Astrocyte of the spinal cord (primary cell): ENCODE measurements around the gene STAG3.
A peak's percentile ranks its signal among the peaks of the same experiment; 100 is the strongest.

Experiments
- DNase-seq: peaks from one replicate; pipeline ENCODE4 v3.0.0; 2011; ENCODE audit warnings: low read depth, low spot score
- H3K4me3 ChIP-seq: 2 replicates; pipeline ENCODE4 v1.5.1; 2011; ENCODE audit warnings: low read depth, mild to moderate bottlenecking, low read length, moderate library complexity
- CTCF ChIP-seq: IDR thresholded peaks from 2 replicates; pipeline ENCODE4 v1.5.1; 2012; ENCODE audit warnings: low read depth, mild to moderate bottlenecking, low read length, inconsistent platforms
- in situ Hi-C: cut with HindIII; loops from 2 replicates; pipeline ENCODE4 v1.10.0; 2017; ENCODE audit warnings: low sequenced_read_pairs

STAG3 gene

DNA sequence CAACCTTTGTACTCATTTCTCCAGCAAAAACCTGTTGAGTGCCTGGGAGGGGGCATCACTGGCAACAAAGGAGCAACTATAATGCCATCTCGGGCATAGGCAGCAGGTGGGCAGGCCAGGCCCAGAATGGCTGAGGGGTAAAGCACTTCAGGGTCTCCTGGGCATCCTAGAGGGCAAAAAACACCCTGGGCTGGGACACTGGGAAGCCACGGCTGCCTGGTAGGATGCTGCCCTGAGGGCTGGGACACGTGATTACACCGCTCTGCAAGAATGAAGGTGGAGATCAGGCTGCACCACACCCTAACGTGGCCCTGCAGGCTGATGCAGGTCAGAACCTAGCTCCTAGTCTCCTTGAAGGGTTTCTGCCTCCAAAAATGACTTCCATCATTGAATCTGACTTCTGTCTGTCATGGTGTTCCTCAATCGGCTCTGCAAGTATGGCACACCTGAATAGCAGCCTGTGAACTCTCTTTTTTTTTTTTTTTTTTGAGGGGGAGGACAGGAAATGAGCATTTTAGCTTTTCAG is 14.6 kb upstream of the STAG3 start:
- TF ChIP-seq CTCF = no peak
- DNase-seq = no peak
- in situ Hi-C loops = no loop called here
- H3K4me3 ChIP-seq = no peak overlapping the region

DNA sequence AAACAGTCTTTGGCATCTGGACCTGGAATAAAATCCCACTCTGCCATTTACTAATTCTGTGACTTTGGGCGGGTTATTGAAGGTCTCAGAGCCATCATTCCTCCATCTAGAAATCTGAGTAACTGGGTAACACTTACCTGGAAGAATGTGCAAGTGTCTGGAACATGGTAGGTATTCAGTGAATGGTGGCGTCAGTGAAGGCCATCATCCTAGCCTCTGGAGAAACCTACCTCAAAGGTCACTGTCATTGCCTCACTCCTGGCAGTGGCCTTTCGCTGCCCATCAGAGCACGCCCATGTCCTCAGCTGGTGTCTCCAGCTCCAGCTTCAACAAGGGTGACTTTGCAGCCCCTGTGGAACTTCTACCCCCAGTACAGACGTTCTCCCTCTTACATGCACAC is 13.8 kb upstream of the STAG3 start:
- DNase-seq = no peak
- no peak for TF ChIP-seq CTCF
- H3K4me3 ChIP-seq = no peak overlapping the region
- in situ Hi-C loops = no loop called here

- no peak for TF ChIP-seq CTCF
- in situ Hi-C loops = no loop called here
- no peak for DNase-seq
- no peak overlapping the region for H3K4me3 ChIP-seq
Observed at GRCh38 chr7:100166317-100166940, 11.3 kb upstream of the STAG3 start.

- H3K4me3 ChIP-seq = peak overlapping the region; percentile 51
- TF ChIP-seq CTCF = no peak
- no peak for DNase-seq
- in situ Hi-C loops = no loop called here
Observed at GRCh38 chr7:100166970-100167911, 10.5 kb upstream of the STAG3 start.

DNA sequence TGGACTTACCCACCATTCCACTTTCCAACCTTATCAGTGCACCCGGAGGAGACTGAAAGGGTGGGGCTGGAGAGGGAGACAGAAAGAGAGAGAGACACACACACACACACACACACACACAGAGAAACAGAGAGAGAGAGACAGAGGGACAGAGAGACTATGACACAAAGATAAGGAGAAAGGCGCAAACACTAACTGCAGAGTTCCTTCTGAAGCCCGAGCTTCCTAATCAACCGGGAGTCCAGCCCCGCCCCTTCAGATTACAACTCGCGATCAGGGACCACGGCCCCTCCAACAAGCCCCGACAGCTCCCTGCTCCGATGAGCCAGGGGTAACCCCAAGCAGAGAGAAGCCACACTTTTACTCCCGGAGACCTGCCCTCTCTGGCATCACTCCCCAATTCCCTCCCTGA is 9.8 kb upstream of the STAG3 start:
- TF ChIP-seq CTCF = no peak
- peak overlapping the region; percentile 51 for H3K4me3 ChIP-seq
- DNase-seq = peak; percentile 22
- in situ Hi-C loops = no loop called here

DNA sequence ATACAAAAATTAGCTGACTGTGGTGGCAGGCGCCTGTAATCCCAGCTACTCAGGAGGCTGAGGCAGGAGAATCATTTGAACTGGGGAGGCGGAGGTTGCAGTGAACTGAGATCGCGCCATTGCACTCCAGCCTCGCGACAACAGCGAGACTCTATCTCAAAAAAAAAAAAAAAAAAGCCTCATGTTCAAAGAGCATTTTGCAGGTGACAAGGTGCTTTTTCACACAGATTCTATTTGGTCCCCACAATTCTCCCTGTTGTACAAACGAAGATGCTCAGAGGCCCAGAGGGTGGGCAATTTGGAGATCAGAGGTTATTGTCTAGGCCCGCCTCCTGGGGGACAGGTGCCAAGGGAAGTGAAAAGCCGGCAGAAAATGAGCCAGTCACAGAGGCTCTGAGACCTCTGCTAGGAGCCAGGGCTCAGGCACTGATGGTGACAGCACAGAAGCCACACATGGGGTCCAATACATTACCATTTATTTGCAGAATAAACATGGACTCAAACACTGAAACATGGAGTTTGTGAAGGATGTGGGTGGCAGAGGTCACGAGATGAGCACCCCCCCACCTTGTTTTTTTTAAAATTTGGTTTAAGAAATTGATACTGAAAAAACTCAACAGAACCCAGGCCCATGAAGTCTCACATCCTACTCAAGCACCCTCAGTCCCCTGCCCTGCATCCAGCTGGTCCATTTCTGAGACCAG is 8.4 kb upstream of the STAG3 start:
- no peak overlapping the region for H3K4me3 ChIP-seq
- TF ChIP-seq CTCF = no peak
- DNase-seq = no peak
- in situ Hi-C loops = no loop called here
